ENCODE results near the gene MACO1. TPM values are rescaled to one million over a fixed set of nuclear protein-coding genes. Genes with fewer than 3 reads are reported as not detected.
"Not testable (repeated sequence)": the region's sequence is repeated elsewhere in the genome, so short reads cannot be mapped to it uniquely, and the experiment has no call there.

The MACO1 gene
- polyA plus RNA-seq, 1 donor (not counting 4 experiments of a cell fraction or from before 2014, with no cell fraction given) = 8.1 TPM

DNA sequence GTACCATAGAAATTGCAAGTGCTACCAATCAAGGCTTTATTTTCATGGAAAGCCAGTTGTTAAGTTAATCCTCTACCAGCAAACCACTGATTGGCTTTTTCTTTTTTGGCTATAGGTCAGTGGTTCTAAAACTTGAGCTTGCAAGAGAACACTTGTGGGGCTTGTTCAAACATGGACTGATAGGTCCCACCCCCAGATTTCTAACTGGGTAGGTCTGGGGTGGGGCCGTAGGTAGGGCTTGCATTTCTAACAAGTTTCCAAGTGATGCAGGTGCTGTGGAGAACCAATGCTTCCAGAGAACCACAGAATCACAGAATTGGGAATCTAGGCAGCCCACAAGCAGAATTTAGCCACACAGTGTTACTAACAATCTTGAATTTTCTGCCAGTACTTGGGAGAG lies 46.8 kb upstream of the MACO1 start:
- H3K9me1 ChIP-seq (ENCODE audit: control insufficient read depth, extremely low read depth, insufficient read depth, low read length); H3K4me1 ChIP-seq (ENCODE audit: control insufficient read depth, extremely low read depth, insufficient read depth, low read length); H3K27me3 ChIP-seq (ENCODE audit: control insufficient read depth, extremely low read depth, insufficient read depth, low read length); H3K36me3 ChIP-seq (ENCODE audit: control insufficient read depth in 2 of 2, extremely low read depth in 1 of 2, insufficient read depth in 2 of 2, low read length in 2 of 2); H3K4me2 ChIP-seq (ENCODE audit: control insufficient read depth, extremely low read depth, insufficient read depth, low read depth, low read length); H4K20me1 ChIP-seq (ENCODE audit: control insufficient read depth, extremely low read depth, insufficient read depth, low read length); H2AFZ ChIP-seq (ENCODE audit: control insufficient read depth, low read length); H3K4me3 ChIP-seq (ENCODE audit: control insufficient read depth in 2 of 3, extremely low read depth in 1 of 3, insufficient read depth in 2 of 3, low read depth in 1 of 3, low read length in 3 of 3); H3K79me2 ChIP-seq (ENCODE audit: control insufficient read depth, insufficient read depth, low read length); H3K9ac ChIP-seq (ENCODE audit: control insufficient read depth, extremely low read depth, insufficient read depth, low read length); DNase-seq (ENCODE audit: low read depth, low spot score); H3K9me3 ChIP-seq (ENCODE audit: control insufficient read depth, low read depth, low read length); dilution Hi-C loops (cut with MboI; ENCODE audit: extremely low pct_ligation_motif_present, low sequenced_read_pairs); H3K27ac ChIP-seq (ENCODE audit: control insufficient read depth, insufficient read depth, low read length); FAIRE-seq: not testable (repeated sequence)

- H3K4me2 ChIP-seq (ENCODE audit: control insufficient read depth, extremely low read depth, insufficient read depth, low read depth, low read length); H3K9me1 ChIP-seq (ENCODE audit: control insufficient read depth, extremely low read depth, insufficient read depth, low read length); H3K79me2 ChIP-seq (ENCODE audit: control insufficient read depth, insufficient read depth, low read length); H3K27me3 ChIP-seq (ENCODE audit: control insufficient read depth, extremely low read depth, insufficient read depth, low read length); H2AFZ ChIP-seq (ENCODE audit: control insufficient read depth, low read length); H3K9me3 ChIP-seq (ENCODE audit: control insufficient read depth, low read depth, low read length); DNase-seq (ENCODE audit: low read depth, low spot score); H3K4me3 ChIP-seq (ENCODE audit: control insufficient read depth in 2 of 3, extremely low read depth in 1 of 3, insufficient read depth in 2 of 3, low read depth in 1 of 3, low read length in 3 of 3); H3K9ac ChIP-seq (ENCODE audit: control insufficient read depth, extremely low read depth, insufficient read depth, low read length); dilution Hi-C loops (cut with MboI; ENCODE audit: extremely low pct_ligation_motif_present, low sequenced_read_pairs); H3K27ac ChIP-seq (ENCODE audit: control insufficient read depth, insufficient read depth, low read length); H3K4me1 ChIP-seq (ENCODE audit: control insufficient read depth, extremely low read depth, insufficient read depth, low read length); H3K36me3 ChIP-seq (ENCODE audit: control insufficient read depth in 2 of 2, extremely low read depth in 1 of 2, insufficient read depth in 2 of 2, low read length in 2 of 2); FAIRE-seq; H4K20me1 ChIP-seq (ENCODE audit: control insufficient read depth, extremely low read depth, insufficient read depth, low read length): not testable (repeated sequence)
These were observed 43.6 kb upstream of the MACO1 start for GRCh38 chr1:25387096-25387495.

GRCh38 chr1:25388691-25389090 lies 42.0 kb upstream of the MACO1 start:
- H3K4me1 ChIP-seq (ENCODE audit: control insufficient read depth, extremely low read depth, insufficient read depth, low read length); H3K4me3 ChIP-seq (ENCODE audit: control insufficient read depth in 2 of 3, extremely low read depth in 1 of 3, insufficient read depth in 2 of 3, low read depth in 1 of 3, low read length in 3 of 3); H3K9me1 ChIP-seq (ENCODE audit: control insufficient read depth, extremely low read depth, insufficient read depth, low read length); H3K36me3 ChIP-seq (ENCODE audit: control insufficient read depth in 2 of 2, extremely low read depth in 1 of 2, insufficient read depth in 2 of 2, low read length in 2 of 2); H2AFZ ChIP-seq (ENCODE audit: control insufficient read depth, low read length); FAIRE-seq; H3K4me2 ChIP-seq (ENCODE audit: control insufficient read depth, extremely low read depth, insufficient read depth, low read depth, low read length); H3K27me3 ChIP-seq (ENCODE audit: control insufficient read depth, extremely low read depth, insufficient read depth, low read length); DNase-seq (ENCODE audit: low read depth, low spot score); dilution Hi-C loops (cut with MboI; ENCODE audit: extremely low pct_ligation_motif_present, low sequenced_read_pairs); H3K27ac ChIP-seq (ENCODE audit: control insufficient read depth, insufficient read depth, low read length); H3K9me3 ChIP-seq (ENCODE audit: control insufficient read depth, low read depth, low read length); H3K79me2 ChIP-seq (ENCODE audit: control insufficient read depth, insufficient read depth, low read length); H4K20me1 ChIP-seq (ENCODE audit: control insufficient read depth, extremely low read depth, insufficient read depth, low read length); H3K9ac ChIP-seq (ENCODE audit: control insufficient read depth, extremely low read depth, insufficient read depth, low read length): not testable (repeated sequence)

- H3K9me3 ChIP-seq (ENCODE audit: control insufficient read depth, low read depth, low read length); H3K27ac ChIP-seq (ENCODE audit: control insufficient read depth, insufficient read depth, low read length); H3K27me3 ChIP-seq (ENCODE audit: control insufficient read depth, extremely low read depth, insufficient read depth, low read length); H3K4me1 ChIP-seq (ENCODE audit: control insufficient read depth, extremely low read depth, insufficient read depth, low read length); H2AFZ ChIP-seq (ENCODE audit: control insufficient read depth, low read length); H3K9me1 ChIP-seq (ENCODE audit: control insufficient read depth, extremely low read depth, insufficient read depth, low read length); dilution Hi-C loops (cut with MboI; ENCODE audit: extremely low pct_ligation_motif_present, low sequenced_read_pairs); H3K9ac ChIP-seq (ENCODE audit: control insufficient read depth, extremely low read depth, insufficient read depth, low read length); DNase-seq (ENCODE audit: low read depth, low spot score); H3K79me2 ChIP-seq (ENCODE audit: control insufficient read depth, insufficient read depth, low read length); H4K20me1 ChIP-seq (ENCODE audit: control insufficient read depth, extremely low read depth, insufficient read depth, low read length); FAIRE-seq; H3K4me2 ChIP-seq (ENCODE audit: control insufficient read depth, extremely low read depth, insufficient read depth, low read depth, low read length); H3K4me3 ChIP-seq (ENCODE audit: control insufficient read depth in 2 of 3, extremely low read depth in 1 of 3, insufficient read depth in 2 of 3, low read depth in 1 of 3, low read length in 3 of 3); H3K36me3 ChIP-seq (ENCODE audit: control insufficient read depth in 2 of 2, extremely low read depth in 1 of 2, insufficient read depth in 2 of 2, low read length in 2 of 2): not testable (repeated sequence)
These were observed 41.0 kb upstream of the MACO1 start for GRCh38 chr1:25389721-25390120.
